HG03060 (cell line): ENCODE results near the gene TLR4.

Experiments
- ATAC-seq: cut with Tn5 transposase; IDR thresholded peaks from one replicate; pipeline ENCODE4 v1.9.1; 2021; ENCODE audit warnings: low read depth, moderate number of reproducible peaks; ENCODE audit not compliant: unreplicated experiment

TLR4 gene

GRCh38 chr9:117742131-117742530, 37.9 kb downstream of the TLR4 start:
- no peak for ATAC-seq

GRCh38 chr9:117744369-117744768, 40.2 kb downstream of the TLR4 start:
- ATAC-seq = no peak

DNA sequence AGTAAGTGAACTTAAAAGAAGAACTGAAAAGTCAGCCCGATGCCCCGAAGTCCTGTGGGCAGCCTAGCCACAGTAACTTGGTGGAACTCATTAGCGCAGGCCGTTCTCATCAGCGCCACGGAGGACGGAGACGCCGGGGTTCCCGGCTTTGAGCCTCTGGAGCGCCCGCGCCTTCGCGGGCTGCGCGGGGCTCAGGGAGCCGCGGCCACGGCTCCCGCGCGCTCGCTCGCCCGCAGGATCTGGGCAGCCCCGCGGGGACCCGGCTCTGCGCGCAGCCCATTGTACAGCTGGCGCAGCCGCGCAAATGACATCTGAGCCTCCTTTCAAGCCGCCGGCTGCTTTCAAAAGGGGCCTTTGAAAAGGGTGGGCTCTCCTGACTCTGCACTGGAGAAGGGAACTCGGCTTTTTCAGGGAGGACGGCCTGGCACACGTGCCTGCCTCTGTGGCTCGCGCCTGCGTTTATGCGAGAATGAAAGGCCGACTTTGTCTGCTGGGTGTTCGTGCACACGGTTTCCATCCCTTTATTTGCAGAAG, 40.7 kb downstream of the TLR4 start:
- ATAC-seq = no peak

GRCh38 chr9:117745598-117745997, 41.4 kb downstream of the TLR4 start:
- no peak for ATAC-seq

GRCh38 chr9:117746263-117746662, 42.1 kb downstream of the TLR4 start:
- no peak for ATAC-seq

GRCh38 chr9:117747386-117747970, 43.3 kb downstream of the TLR4 start:
- no peak for ATAC-seq

DNA sequence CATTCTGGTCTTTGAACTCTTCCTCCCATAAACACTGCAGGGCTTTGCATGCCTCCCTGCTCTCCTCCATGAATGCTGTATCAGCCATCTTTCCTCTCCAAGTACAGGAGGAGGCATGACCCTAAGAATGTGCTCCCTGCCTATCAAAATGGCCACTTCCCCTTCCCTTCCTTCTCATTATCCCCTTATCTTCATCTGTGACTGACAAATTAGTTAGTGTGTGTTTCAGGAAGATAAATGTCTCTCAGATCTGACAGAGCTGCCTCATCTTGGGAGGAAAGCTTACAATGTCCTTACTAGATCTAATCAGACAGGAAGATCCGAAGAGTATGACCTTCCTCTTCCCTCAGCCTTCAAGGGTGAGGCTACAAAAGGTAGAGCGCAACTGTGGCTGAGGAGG, 46.2 kb downstream of the TLR4 start:
- ATAC-seq = no peak

DNA sequence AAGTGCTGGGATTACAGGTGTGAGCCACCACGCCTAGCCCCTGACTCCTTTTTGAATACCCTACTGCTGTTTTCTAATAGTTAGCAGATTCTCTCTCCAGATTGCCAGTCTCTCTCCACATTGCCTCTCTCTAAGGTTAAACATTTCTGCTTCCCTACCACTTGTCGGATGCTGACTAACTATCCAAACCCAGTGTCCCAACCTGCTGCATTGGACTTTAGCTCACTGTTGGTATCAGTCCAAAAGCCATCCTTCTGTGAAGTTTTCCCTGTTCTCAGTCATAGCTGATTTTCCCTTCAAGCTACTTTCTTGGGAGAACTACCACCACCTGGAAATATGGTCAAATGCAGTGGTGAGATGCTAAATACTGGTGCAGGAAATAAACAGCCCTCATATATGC, 48.7 kb downstream of the TLR4 start:
- no peak for ATAC-seq

DNA sequence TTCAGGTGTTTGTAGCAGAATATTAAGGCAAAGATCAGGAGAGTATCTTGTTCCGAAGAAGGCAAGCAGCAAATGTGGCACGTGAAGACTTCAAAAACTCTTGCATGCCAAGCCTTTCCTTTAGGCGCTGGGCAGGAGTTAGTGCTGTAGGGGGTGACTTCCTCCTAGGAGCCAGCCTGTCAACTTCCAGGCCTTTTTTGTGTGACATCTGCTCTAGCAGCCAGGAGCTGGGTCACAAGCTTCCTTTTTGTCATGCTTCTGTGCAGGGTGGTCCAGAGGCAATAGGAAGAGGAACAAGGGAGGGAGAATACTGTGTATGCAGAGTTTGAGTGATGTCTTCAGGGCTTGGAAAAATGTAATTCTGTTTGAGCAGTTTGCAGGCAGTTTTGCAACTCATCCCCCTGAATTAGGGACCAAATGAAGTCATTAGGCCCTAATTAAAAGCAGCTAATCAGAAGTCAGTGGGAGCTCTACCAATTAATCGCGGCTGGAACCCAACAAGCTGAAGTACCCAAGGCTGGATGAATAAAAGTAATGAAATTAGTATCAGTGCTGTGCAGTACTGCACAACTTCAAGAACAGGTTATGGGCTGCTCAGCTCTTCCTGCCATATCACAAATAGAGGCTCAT, 53.5 kb downstream of the TLR4 start:
- no peak for ATAC-seq

DNA sequence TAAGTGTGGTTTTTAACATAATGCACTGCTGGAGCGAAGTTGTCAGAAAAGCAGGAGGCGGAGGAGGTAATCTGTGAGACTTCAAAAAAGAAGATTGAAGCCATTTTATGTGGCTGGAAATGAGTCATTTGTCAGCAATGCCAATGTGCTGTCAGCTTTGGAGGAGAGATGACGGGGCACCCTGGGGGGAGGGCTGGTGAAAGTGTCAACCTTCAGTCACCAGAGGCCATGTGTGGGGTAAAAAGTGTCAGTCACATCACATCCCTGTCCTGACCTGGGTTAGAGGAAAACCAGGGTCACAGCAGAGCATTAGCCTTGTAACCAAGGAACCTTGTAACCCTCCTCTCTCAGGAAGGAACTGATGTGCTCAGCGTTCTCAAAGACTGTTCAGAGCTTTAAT, 59.1 kb downstream of the TLR4 start:
- no peak for ATAC-seq

DNA sequence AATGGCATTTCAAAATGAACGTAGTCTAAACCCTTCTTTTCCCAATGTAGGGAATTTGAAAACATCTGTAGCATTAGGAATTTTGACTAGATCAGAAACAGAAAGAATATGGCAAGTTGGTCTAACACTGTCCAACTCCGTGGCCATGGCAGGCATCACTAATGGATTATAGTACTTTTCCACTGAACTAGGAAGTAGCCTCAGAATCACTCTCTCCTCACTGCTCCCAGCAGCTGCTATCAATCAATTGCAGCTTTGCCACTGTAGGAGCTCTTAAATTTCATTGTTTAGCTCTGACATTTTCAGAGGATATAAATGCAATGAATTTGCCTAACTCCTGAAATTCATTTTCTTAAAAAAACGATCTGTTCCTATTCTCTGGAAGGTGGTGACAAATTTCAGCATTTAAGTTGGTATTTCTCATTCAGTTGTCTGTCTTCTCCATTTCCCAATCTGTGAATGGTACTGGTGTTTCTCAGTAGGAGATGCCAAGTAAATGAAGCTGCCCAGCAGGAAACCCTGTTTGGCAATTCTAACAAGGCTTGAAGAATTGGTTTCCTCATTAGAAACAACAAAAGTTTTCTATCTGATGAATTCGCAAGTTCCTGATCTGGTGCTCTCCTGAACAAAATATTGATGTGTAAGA, 64.7 kb downstream of the TLR4 start:
- no peak for ATAC-seq

DNA sequence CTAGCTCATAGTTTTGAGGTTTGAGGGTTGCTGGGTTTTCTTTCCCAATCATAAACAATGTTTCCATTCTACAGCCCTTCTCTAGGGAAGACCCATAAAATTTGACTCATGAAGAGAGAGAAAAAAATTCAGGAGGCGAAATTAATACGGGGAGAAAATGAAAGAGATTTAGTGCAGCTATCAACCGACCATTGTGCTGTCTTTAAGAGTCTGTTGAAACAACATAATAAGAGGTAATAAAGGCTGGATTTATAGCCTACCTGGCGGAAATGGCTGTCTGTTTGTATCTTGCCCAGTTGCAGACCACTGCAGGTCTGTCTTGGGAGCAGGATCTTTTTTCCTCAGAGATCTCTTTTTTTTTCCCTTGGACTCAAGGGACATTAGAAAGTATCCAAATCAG, 66.9 kb downstream of the TLR4 start:
- ATAC-seq = no peak

GRCh38 chr9:117772960-117773359, 68.8 kb downstream of the TLR4 start:
- no peak for ATAC-seq
